B cell (primary cell): Measurements from ENCODE around the gene MYL6B. TPM values are rescaled to one million over a fixed set of nuclear protein-coding genes. Genes with fewer than 3 reads are reported as not detected.

ENCODE experiments used
- ATAC-seq: fragments of 200-7000 bp; cut with Tn5 transposase; one replicate; pipeline ENCODE4 v1.10.0; 2021; ENCODE audit warnings: low read depth, mild to moderate bottlenecking, moderate number of reproducible peaks, moderate library complexity
- CTCF ChIA-PET: fragments of 350-600 bp; sonication (Branson Sonifier 250); formaldehyde crosslinking; loops from one replicate; lab custom pipeline; 2021; ENCODE audit warnings: antibody characterized with exemption, inconsistent platforms; lab: Charles Lee
- POLR2A ChIA-PET: fragments of 350-600 bp; sonication (Branson Sonifier 250); formaldehyde crosslinking; loops from one replicate; lab custom pipeline; 2021; ENCODE audit warnings: antibody characterized with exemption; lab: Charles Lee
- DNase-seq: peaks from one replicate; pipeline ENCODE4 v3.0.0; 2013
- H2AFZ ChIP-seq: 2 replicates; pipeline ENCODE4 v1.6.1; 2012; ENCODE audit warnings: mild to moderate bottlenecking, low read depth, low read length; ENCODE audit not compliant: insufficient read depth, poor library complexity, severe bottlenecking
- H3K27ac ChIP-seq, 2 donors: 1 replicate in 1 of 2; 2 replicates in 1 of 2; pipeline ENCODE4 v1.5.1; 2012 to 2013; ENCODE audit warnings: low read length in 2 of 2, mild to moderate bottlenecking in 2 of 2, moderate library complexity in 1 of 2
- H3K27me3 ChIP-seq, 4 experiments: fragments of 200-600 bp in 1 of 4; sonication (generic) in 1 of 4; replicated peaks in 1 of 4; 1 replicate in 2 of 4; 2 replicates in 2 of 4; pipeline versions ENCODE4 v1.6.1 to v1.7.0; 2013 to 2016; ENCODE audit warnings: low read length in 3 of 4, mild to moderate bottlenecking in 2 of 4, mixed read lengths in 1 of 4, moderate library complexity in 1 of 4; ENCODE audit not compliant: insufficient read depth in 4 of 4, control insufficient read depth in 3 of 4; ENCODE audit errors: control extremely low read depth in 1 of 4
- H3K36me3 ChIP-seq, 2 experiments: replicated peaks in 1 of 2; 1 replicate in 1 of 2; 2 replicates in 1 of 2; pipeline versions ENCODE4 v1.6.1 to v1.7.1; 2013; ENCODE audit warnings: low read length in 1 of 2; ENCODE audit not compliant: insufficient read depth in 2 of 2, control insufficient read depth in 1 of 2; ENCODE audit errors: control extremely low read depth in 1 of 2, extremely low read depth in 1 of 2
- H3K4me1 ChIP-seq, 2 donors: fragments of 200-600 bp in 1 of 2; sonication (generic) in 1 of 2; 1 replicate in 1 of 2; 2 replicates in 1 of 2; pipeline versions ENCODE4 v1.5.1 to v1.6.1; 2013 to 2017; ENCODE audit warnings: low read length in 2 of 2; ENCODE audit not compliant: control insufficient read depth in 2 of 2, insufficient read depth in 2 of 2
- H3K4me2 ChIP-seq: replicated peaks from 2 replicates; pipeline ENCODE3; 2012; ENCODE audit warnings: mild to moderate bottlenecking, low read depth, low read length; ENCODE audit not compliant: poor library complexity, severe bottlenecking
- H3K4me3 ChIP-seq, 5 experiments: fragments of 200-600 bp in 1 of 5; sonication (generic) in 1 of 5; 1 replicate in 3 of 5; 2 replicates in 2 of 5; pipeline versions ENCODE4 v1.5.1 to v1.7.0; 2011 to 2016; ENCODE audit warnings: low read length in 4 of 5, mild to moderate bottlenecking in 4 of 5, low read depth in 2 of 5, control low read depth in 1 of 5, moderate library complexity in 1 of 5; ENCODE audit not compliant: insufficient read depth in 1 of 5; ENCODE audit errors: control extremely low read depth in 1 of 5, extremely low read depth in 1 of 5
- H3K79me2 ChIP-seq: fragments of 200-600 bp; sonication (generic); one replicate; pipeline ENCODE4 v1.6.0; 2016; ENCODE audit warnings: low read length; ENCODE audit not compliant: control insufficient read depth, insufficient read depth
- H3K9ac ChIP-seq: fragments of 200-600 bp; sonication (generic); 2 replicates; pipeline ENCODE4 v1.6.1; 2017; ENCODE audit warnings: mild to moderate bottlenecking, low read length, moderate library complexity
- H3K9me3 ChIP-seq, 3 donors: one replicate each; pipeline versions ENCODE4 v1.6.1 to v1.7.1; 2013; ENCODE audit warnings: low read length in 2 of 3; ENCODE audit not compliant: control insufficient read depth in 2 of 3, insufficient read depth in 1 of 3; ENCODE audit errors: control extremely low read depth in 1 of 3
- H4K20me1 ChIP-seq: 2 replicates; pipeline ENCODE4 v1.6.0; 2012; ENCODE audit warnings: mild to moderate bottlenecking, low read length; ENCODE audit not compliant: insufficient read depth, control insufficient read depth, poor library complexity, severe bottlenecking
- H3K27ac Mint-ChIP-seq: one replicate; pipeline ENCODE4 v1.8.0; 2021; ENCODE audit warnings: mixed read lengths
- H3K27me3 Mint-ChIP-seq: one replicate; pipeline ENCODE4 v1.8.0; 2021; ENCODE audit warnings: mixed read lengths
- H3K4me1 Mint-ChIP-seq: one replicate; pipeline ENCODE4 v1.8.0; 2021; ENCODE audit warnings: mixed read lengths
- H3K4me3 Mint-ChIP-seq: one replicate; pipeline ENCODE4 v1.8.0; 2021; ENCODE audit warnings: mixed read lengths
- H3K9me3 Mint-ChIP-seq: one replicate; pipeline ENCODE4 v1.8.0; 2022; ENCODE audit warnings: mixed read lengths; ENCODE audit not compliant: insufficient read depth
- CTCF ChIP-seq: fragments of 200-600 bp; IDR thresholded peaks from one replicate; pipeline ENCODE4 v1.8.0; 2022; ENCODE audit warnings: antibody characterized with exemption, mild to moderate bottlenecking
- EZH2 ChIP-seq: IDR thresholded peaks from 2 replicates; pipeline ENCODE4 v1.6.1; 2012; ENCODE audit warnings: borderline replicate concordance, low read depth, mild to moderate bottlenecking, moderate library complexity, low read length; ENCODE audit not compliant: insufficient read depth, poor library complexity, severe bottlenecking
- WGBS: methylation state at CpG from one replicate; pipeline ENCODE4 v1.1.5; 2013; ENCODE audit warnings: missing lambda C conversion rate; ENCODE audit not compliant: insufficient coverage; 5-methylcytosine and 5-hydroxymethylcytosine counted together
- intact Hi-C: fragments of 100-400 bp; cut with micrococcal nuclease; formaldehyde crosslinking; loops from one replicate; pipeline ENCODE4 v1.10.0; 2022
- polyA plus RNA-seq: library from polyadenylated mRNA; depleted of rRNA; stranded (reverse); fragments of >200 nt; gene quantifications from 2 replicates; pipeline ENCODE4 v1.2.3, GENCODE V29; 2012
- total RNA-seq, 2 donors: library from RNA; stranded (reverse); fragments of 120-200 nt in 1 of 2; gene quantifications; 1 replicate in 1 of 2; 2 replicates in 1 of 2; pipeline versions ENCODE4 v1.2.3 to v1.2.4, GENCODE V29; 2013 to 2022

The MYL6B gene
- total and polyA plus RNA-seq, 2 donors (not counting 1 experiment from before 2014, with no cell fraction given), result 25.7 to 27.8 TPM

- peaks cover 43% of the 10 kb centered on the region for H3K79me2 ChIP-seq
- H3K36me3 ChIP-seq, result peaks cover 6 to 66% of the 10 kb centered on the region in 2 experiments
- peaks cover 14% of the 10 kb centered on the region for H4K20me1 ChIP-seq
- no peak overlapping the region for H3K4me3 ChIP-seq
- ChIA-PET CTCF (interaction anchor here (1.0 to 3.4 kb wide), 7 partner anchors 28 to 235 kb away, joined by 3 to 24 read pairs (median 4); partner anchors contain the start of genes ANKRD52, SMARCC2 and ZC3H10), POLR2A (interaction anchor here (0.6 to 1.0 kb wide), 4 partner anchors 16 to 36 kb away, joined by 3 to 7 read pairs (median 4); no protein-coding TSS in a partner anchor)
- peaks cover 36% of the 10 kb centered on the region for H3K4me1 Mint-ChIP-seq
- ATAC-seq (no peak), DNase-seq (no peak)
- peak overlapping the region; percentile 83 for H3K4me2 ChIP-seq
- H2AFZ ChIP-seq, result no peak overlapping the region
- H3K9me3 Mint-ChIP-seq, result no peaks in the 10 kb centered on the region
- H3K27me3 Mint-ChIP-seq, result no peaks in the 10 kb centered on the region
- H3K27ac ChIP-seq, result peak overlapping the region; percentile 88 to 97
- H3K27me3 ChIP-seq, result no peaks in the 10 kb centered on the region
- no peak overlapping the region for H3K9ac ChIP-seq
- 93% methylated on average over 5 of the region's 11 CpGs for WGBS
- no peaks in the 10 kb centered on the region for H3K9me3 ChIP-seq
- H3K4me1 ChIP-seq, result peaks cover 20 to 38% of the 10 kb centered on the region in 2 donors
- intact Hi-C loops, result no loop called here
- peak overlapping the region; percentile 96 for H3K4me3 Mint-ChIP-seq
- no peak for TF ChIP-seq EZH2
- no peak for TF ChIP-seq CTCF
- H3K27ac Mint-ChIP-seq, result peak overlapping the region; percentile 67
These were observed 8.7 kb downstream of the MYL6B start for GRCh38 chr12:56160894-56161689.
